ENCODE results near the gene AGMO. TPM values are rescaled to one million over a fixed set of nuclear protein-coding genes. Genes with fewer than 3 reads are reported as not detected.

The AGMO gene
- total RNA-seq, 1 donor from 2014 or later, result not detected

GRCh38 chr7:15515252-15515651, 46.6 kb downstream of the AGMO start:
- H3K27ac Mint-ChIP-seq (ENCODE audit: unreplicated experiment), result no peak overlapping the region
- no peaks in the 10 kb centered on the region for H3K4me1 Mint-ChIP-seq (ENCODE audit: unreplicated experiment)
- H3K4me3 Mint-ChIP-seq (ENCODE audit: unreplicated experiment), result no peak overlapping the region
- H3K36me3 Mint-ChIP-seq (ENCODE audit: low read depth, unreplicated experiment), result no peaks in the 10 kb centered on the region
- DNase-seq (ENCODE audit: low spot score), result no peak
- H3K9me3 Mint-ChIP-seq (ENCODE audit: unreplicated experiment), result no peaks in the 10 kb centered on the region
- peaks cover 3% of the 10 kb centered on the region for H3K27me3 Mint-ChIP-seq (ENCODE audit: unreplicated experiment)
- TF ChIP-seq CTCF (IDR thresholded peaks at IDR 0.05; ENCODE audit: unreplicated experiment), result no peak

- no peak for TF ChIP-seq CTCF (IDR thresholded peaks at IDR 0.05; ENCODE audit: unreplicated experiment)
- Mint-ChIP-seq H3K4me1 (ENCODE audit: unreplicated experiment) (no peaks in the 10 kb centered on the region), H3K27me3 (ENCODE audit: unreplicated experiment) (no peaks in the 10 kb centered on the region), H3K36me3 (ENCODE audit: low read depth, unreplicated experiment) (no peaks in the 10 kb centered on the region), H3K9me3 (ENCODE audit: unreplicated experiment) (no peaks in the 10 kb centered on the region), H3K27ac (ENCODE audit: unreplicated experiment) (no peak overlapping the region), H3K4me3 (ENCODE audit: unreplicated experiment) (no peak overlapping the region)
- no peak for DNase-seq (ENCODE audit: low spot score)
Measured at GRCh38 chr7:15508258-15508657, 53.6 kb downstream of the AGMO start.

- Mint-ChIP-seq H3K36me3 (ENCODE audit: low read depth, unreplicated experiment) (no peaks in the 10 kb centered on the region), H3K4me3 (ENCODE audit: unreplicated experiment) (no peak overlapping the region), H3K27me3 (ENCODE audit: unreplicated experiment) (no peaks in the 10 kb centered on the region), H3K27ac (ENCODE audit: unreplicated experiment) (no peak overlapping the region), H3K4me1 (ENCODE audit: unreplicated experiment) (no peaks in the 10 kb centered on the region), H3K9me3 (ENCODE audit: unreplicated experiment) (no peaks in the 10 kb centered on the region)
- TF ChIP-seq CTCF (IDR thresholded peaks at IDR 0.05; ENCODE audit: unreplicated experiment), result no peak
- DNase-seq (ENCODE audit: low spot score), result no peak
Measured at GRCh38 chr7:15507708-15508107, 54.1 kb downstream of the AGMO start.

- no peaks in the 10 kb centered on the region for H3K27me3 Mint-ChIP-seq (ENCODE audit: unreplicated experiment)
- no peaks in the 10 kb centered on the region for H3K9me3 Mint-ChIP-seq (ENCODE audit: unreplicated experiment)
- H3K4me3 Mint-ChIP-seq (ENCODE audit: unreplicated experiment), result no peak overlapping the region
- TF ChIP-seq CTCF (IDR thresholded peaks at IDR 0.05; ENCODE audit: unreplicated experiment), result no peak
- no peaks in the 10 kb centered on the region for H3K4me1 Mint-ChIP-seq (ENCODE audit: unreplicated experiment)
- H3K36me3 Mint-ChIP-seq (ENCODE audit: low read depth, unreplicated experiment), result no peaks in the 10 kb centered on the region
- no peak for DNase-seq (ENCODE audit: low spot score)
- H3K27ac Mint-ChIP-seq (ENCODE audit: unreplicated experiment), result no peak overlapping the region
Measured at GRCh38 chr7:15507171-15507570, 54.6 kb downstream of the AGMO start.

- no peak for TF ChIP-seq CTCF (IDR thresholded peaks at IDR 0.05; ENCODE audit: unreplicated experiment)
- no peak for DNase-seq (ENCODE audit: low spot score)
- H3K27me3 Mint-ChIP-seq (ENCODE audit: unreplicated experiment), result no peaks in the 10 kb centered on the region
- H3K36me3 Mint-ChIP-seq (ENCODE audit: low read depth, unreplicated experiment), result no peaks in the 10 kb centered on the region
- no peak overlapping the region for H3K4me3 Mint-ChIP-seq (ENCODE audit: unreplicated experiment)
- H3K4me1 Mint-ChIP-seq (ENCODE audit: unreplicated experiment), result no peaks in the 10 kb centered on the region
- H3K9me3 Mint-ChIP-seq (ENCODE audit: unreplicated experiment), result no peaks in the 10 kb centered on the region
- no peak overlapping the region for H3K27ac Mint-ChIP-seq (ENCODE audit: unreplicated experiment)
Measured at GRCh38 chr7:15505761-15506160, 56.1 kb downstream of the AGMO start.
